NT2/D1 (cell line): ENCODE measurements around the gene MANF.
A peak's percentile ranks its signal among the peaks of the same experiment; 100 is the strongest.

ENCODE experiments used
- DNase-seq: peaks from one replicate; pipeline ENCODE4 v3.0.0-alpha.2; 2011; ENCODE audit warnings: low read depth, low spot score
- H3K27me3 ChIP-seq: 2 replicates; pipeline ENCODE4 v1.6.0; 2011; ENCODE audit warnings: mild to moderate bottlenecking; ENCODE audit not compliant: insufficient read length, insufficient read depth
- H3K36me3 ChIP-seq: 2 replicates; pipeline ENCODE4 v1.6.1; 2011; ENCODE audit warnings: mild to moderate bottlenecking, low read length, mixed read lengths; ENCODE audit not compliant: insufficient read depth, insufficient read length
- H3K4me1 ChIP-seq: 2 replicates; pipeline ENCODE4 v1.5.1; 2011; ENCODE audit not compliant: insufficient read depth, insufficient read length
- H3K4me3 ChIP-seq: 2 replicates; pipeline ENCODE4 v1.5.1; 2011; ENCODE audit warnings: low read depth; ENCODE audit not compliant: insufficient read length
- H3K9ac ChIP-seq: 2 replicates; pipeline ENCODE4 v1.6.0; 2011; ENCODE audit warnings: low read depth; ENCODE audit not compliant: insufficient read length
- H3K9me3 ChIP-seq: 2 replicates; pipeline ENCODE4 v1.5.1; 2011; ENCODE audit warnings: mild to moderate bottlenecking, low read length; ENCODE audit not compliant: insufficient read depth
- SUZ12 ChIP-seq: IDR thresholded peaks from 2 replicates; pipeline ENCODE4 v1.6.1; 2011; ENCODE audit not compliant: insufficient read length, insufficient read depth; ENCODE audit errors: extremely low read depth
- YY1 ChIP-seq: IDR thresholded peaks from 2 replicates; pipeline ENCODE4 v1.6.1; 2011; ENCODE audit not compliant: insufficient read length, insufficient read depth
- ZNF274 ChIP-seq: IDR thresholded peaks from 2 replicates; pipeline ENCODE4 v1.6.1; 2011; ENCODE audit warnings: mild to moderate bottlenecking, low read depth, low read length

Gene MANF

DNA sequence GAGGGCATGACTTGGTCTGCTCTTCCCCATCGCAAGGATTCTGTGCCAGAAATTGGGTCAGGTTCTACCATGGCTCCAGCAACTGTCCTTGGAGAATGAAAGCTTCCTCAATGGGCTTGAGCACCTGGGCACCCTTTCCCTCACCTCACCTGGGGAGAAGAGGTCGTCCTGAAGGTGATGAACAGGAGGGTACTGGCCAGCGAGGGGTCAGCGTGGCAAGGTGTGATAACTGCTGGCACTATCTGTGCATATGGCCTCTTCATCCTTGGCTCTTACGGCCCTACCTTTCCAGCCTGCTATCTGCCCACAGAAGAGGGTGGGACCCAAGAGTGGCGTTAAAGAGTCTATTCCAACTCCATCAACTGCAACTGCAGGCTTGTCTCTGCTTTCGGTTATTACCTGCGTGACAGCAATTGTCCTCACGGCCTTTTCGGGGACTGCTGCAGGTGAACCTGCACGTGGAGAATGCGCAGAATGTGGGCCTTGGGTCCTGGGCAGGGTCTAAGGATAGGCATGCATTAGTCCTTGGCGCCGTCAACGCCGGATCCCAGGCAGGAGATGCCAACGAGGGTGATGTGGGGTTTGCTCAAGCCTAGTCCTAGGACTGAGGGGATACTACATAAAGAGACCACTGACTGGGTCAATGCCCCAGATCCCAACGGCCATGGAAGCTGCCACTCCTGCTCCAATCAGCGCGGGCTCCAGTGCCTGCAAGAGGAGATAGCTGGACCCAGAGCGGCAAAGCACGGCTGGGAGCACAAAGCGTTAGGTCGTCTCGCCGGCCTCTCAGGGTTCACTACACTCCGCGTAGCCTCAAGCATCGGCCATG is 5.4 kb downstream of the MANF start:
- peaks cover 9% of the 10 kb centered on the region for H3K4me1 ChIP-seq
- H3K4me3 ChIP-seq = peak overlapping the region; percentile 26
- H3K27me3 ChIP-seq = no peaks in the 10 kb centered on the region
- peaks cover 62% of the 10 kb centered on the region for H3K9me3 ChIP-seq
- DNase-seq = no peak
- H3K36me3 ChIP-seq = peaks cover 90% of the 10 kb centered on the region
- peak overlapping the region; percentile 33 for H3K9ac ChIP-seq
- TF ChIP-seq ZNF274 = no peak
- no peak for TF ChIP-seq SUZ12
- TF ChIP-seq YY1 = no peak

DNA sequence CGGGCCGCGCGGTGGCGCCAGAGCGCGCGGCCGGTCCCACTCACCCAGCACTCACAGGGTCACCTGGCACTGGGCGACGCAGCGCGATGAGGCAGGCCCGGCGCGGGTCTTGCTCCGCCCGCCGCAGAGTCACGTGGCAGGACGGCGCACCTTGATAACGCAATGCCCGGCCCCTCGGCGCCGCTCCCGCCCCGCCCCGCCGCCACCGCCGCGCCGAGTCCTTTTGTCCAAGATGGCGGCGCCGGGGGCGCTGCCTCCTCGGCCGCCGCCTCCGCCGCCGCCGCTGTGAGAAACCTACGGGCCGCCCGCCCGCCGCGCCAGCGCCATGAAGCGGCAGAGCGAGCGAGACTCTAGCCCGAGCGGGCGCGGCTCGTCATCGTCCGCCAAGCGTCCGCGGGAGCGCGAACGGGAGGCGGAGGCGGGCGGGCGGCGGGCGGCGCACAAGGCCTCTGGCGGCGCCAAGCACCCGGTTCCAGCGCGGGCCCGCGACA is 6.0 kb downstream of the MANF start, which contains the start of gene RBM15B:
Gene RBM15B (plus strand): TSS at position 211 of the 491 bp plus-strand sequence. CDS start 115 bp downstream, at position 326.
- Histone ChIP-seq H3K36me3 (peaks cover 90% of the 10 kb centered on the region), H3K9ac (peak within 1 kb of the TSS; percentile 83)

GRCh38 chr3:51391566-51392354 is 6.7 kb downstream of the MANF start:
- peaks cover 90% of the 10 kb centered on the region for H3K36me3 ChIP-seq
- TF ChIP-seq ZNF274 (no peak), SUZ12 (no peak), YY1 (no peak)
- DNase-seq = no peak

More for the DNA sequence above, 6.0 kb downstream of the MANF start, which contains the start of gene RBM15B:
- Histone ChIP-seq H3K4me1 (peaks cover 9% of the 10 kb centered on the region), H3K9me3 (peaks cover 62% of the 10 kb centered on the region), H3K4me3 (peak within 1 kb of the TSS; percentile 62), H3K27me3 (no peaks in the 10 kb centered on the region)
- peak; percentile 95 for DNase-seq
- TF ChIP-seq SUZ12 (no peak), YY1 (peak; percentile 55)

GRCh38 chr3:51392355-51393133 is 7.5 kb downstream of the MANF start:
- Histone ChIP-seq H3K9me3 (peaks cover 59% of the 10 kb centered on the region), H3K4me3 (peak overlapping the region; percentile 62), H3K36me3 (peaks cover 91% of the 10 kb centered on the region), H3K4me1 (peaks cover 10% of the 10 kb centered on the region), H3K27me3 (no peaks in the 10 kb centered on the region), H3K9ac (no peak overlapping the region)
- no peak for DNase-seq
- TF ChIP-seq ZNF274 (no peak), YY1 (no peak), SUZ12 (no peak)

More at GRCh38 chr3:51391566-51392354, 6.7 kb downstream of the MANF start:
- H3K27me3 ChIP-seq = no peaks in the 10 kb centered on the region
- H3K4me1 ChIP-seq = peaks cover 9% of the 10 kb centered on the region
- H3K9me3 ChIP-seq = peaks cover 62% of the 10 kb centered on the region
- H3K9ac ChIP-seq = peak overlapping the region; percentile 83
- H3K4me3 ChIP-seq = peak overlapping the region; percentile 62

DNA sequence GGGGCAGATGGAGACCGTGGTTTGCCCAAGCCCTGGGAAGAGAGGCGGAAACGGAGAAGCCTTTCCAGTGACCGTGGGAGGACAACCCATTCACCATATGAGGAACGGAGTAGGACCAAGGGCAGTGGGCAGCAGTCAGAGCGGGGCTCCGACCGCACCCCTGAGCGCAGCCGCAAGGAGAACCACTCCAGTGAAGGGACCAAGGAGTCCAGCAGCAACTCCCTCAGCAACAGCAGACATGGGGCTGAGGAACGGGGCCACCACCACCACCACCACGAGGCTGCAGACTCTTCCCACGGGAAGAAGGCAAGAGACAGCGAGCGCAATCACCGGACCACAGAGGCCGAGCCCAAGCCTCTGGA is 8.0 kb downstream of the MANF start:
- peaks cover 86% of the 10 kb centered on the region for H3K36me3 ChIP-seq
- TF ChIP-seq YY1 (no peak), SUZ12 (no peak), ZNF274 (no peak)

DNA sequence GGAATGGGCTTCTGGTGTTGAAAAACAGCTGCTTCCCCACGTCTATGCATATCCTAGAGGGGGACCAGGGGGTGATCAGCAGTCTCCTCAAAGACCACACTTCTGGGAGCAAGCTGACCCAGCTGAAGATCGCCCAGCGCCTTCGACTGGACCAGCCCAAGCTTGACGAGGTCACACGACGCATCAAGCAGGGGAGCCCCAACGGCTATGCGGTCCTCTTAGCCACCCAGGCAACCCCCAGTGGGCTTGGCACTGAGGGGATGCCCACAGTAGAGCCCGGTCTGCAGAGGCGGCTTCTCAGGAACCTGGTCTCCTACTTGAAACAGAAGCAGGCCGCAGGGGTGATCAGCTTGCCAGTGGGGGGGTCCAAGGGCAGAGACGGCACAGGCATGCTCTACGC is 8.5 kb downstream of the MANF start:
- Histone ChIP-seq H3K4me3 (no peak overlapping the region), H3K4me1 (peaks cover 11% of the 10 kb centered on the region), H3K9me3 (peaks cover 54% of the 10 kb centered on the region), H3K36me3 (peaks cover 85% of the 10 kb centered on the region), H3K27me3 (no peaks in the 10 kb centered on the region), H3K9ac (no peak overlapping the region)
- no peak for TF ChIP-seq YY1
- no peak for TF ChIP-seq SUZ12
- no peak for TF ChIP-seq ZNF274
- DNase-seq = no peak

More for the DNA sequence above, 8.0 kb downstream of the MANF start:
- H3K9me3 ChIP-seq = peaks cover 57% of the 10 kb centered on the region
- H3K9ac ChIP-seq = no peak overlapping the region
- H3K4me1 ChIP-seq = peaks cover 11% of the 10 kb centered on the region
- DNase-seq = no peak
- H3K27me3 ChIP-seq = no peaks in the 10 kb centered on the region
- no peak overlapping the region for H3K4me3 ChIP-seq
